Karpas-422 (cell line): Measurements from ENCODE around the gene ZNF143. TPM values are rescaled to one million over a fixed set of nuclear protein-coding genes. Genes with fewer than 3 reads are reported as not detected.

Source experiments
- DNase-seq: peaks from one replicate; pipeline ENCODE4 v3.0.0-alpha.2; 2015
- H2AFZ ChIP-seq: fragments of 200-600 bp; sonication (generic); 2 replicates; pipeline ENCODE4 v1.6.1; 2014; ENCODE audit warnings: antibody characterized with exemption, low read length, mixed read lengths
- H3K27ac ChIP-seq: fragments of 200-600 bp; sonication (generic); 2 replicates; pipeline ENCODE4 v1.5.1; 2014; ENCODE audit warnings: mild to moderate bottlenecking, low read length, moderate library complexity
- H3K27me3 ChIP-seq: fragments of 200-600 bp; sonication (generic); 2 replicates; pipeline ENCODE4 v1.6.1; 2014; ENCODE audit warnings: low read length, mixed read lengths
- H3K36me3 ChIP-seq: fragments of 200-600 bp; sonication (generic); 2 replicates; pipeline ENCODE4 v1.6.1; 2014; ENCODE audit warnings: low read length, mixed read lengths; ENCODE audit not compliant: insufficient read depth
- H3K4me1 ChIP-seq: fragments of 200-600 bp; sonication (generic); 2 replicates; pipeline ENCODE4 v1.6.1; 2014; ENCODE audit warnings: mild to moderate bottlenecking, low read length, mixed read lengths
- H3K4me2 ChIP-seq: fragments of 200-600 bp; sonication (generic); 2 replicates; pipeline ENCODE4 v1.6.1; 2014; ENCODE audit warnings: low read length, low read depth, mild to moderate bottlenecking; ENCODE audit not compliant: poor library complexity, severe bottlenecking
- H3K4me3 ChIP-seq: fragments of 200-600 bp; sonication (generic); 2 replicates; pipeline ENCODE4 v1.5.1; 2014; ENCODE audit warnings: mild to moderate bottlenecking, antibody characterized with exemption, low read length, mixed read lengths
- H3K79me2 ChIP-seq: fragments of 200-600 bp; sonication (generic); 2 replicates; pipeline ENCODE4 v1.6.1; 2014; ENCODE audit warnings: mild to moderate bottlenecking, low read length, mixed read lengths
- H3K9ac ChIP-seq: fragments of 200-600 bp; sonication (generic); 2 replicates; pipeline ENCODE4 v1.6.0; 2014; ENCODE audit warnings: low read length
- H3K9me2 ChIP-seq: fragments of 200-600 bp; sonication (generic), shearing (Covaris generic); replicated peaks from 2 replicates; pipeline ENCODE4 v1.6.0; 2014; ENCODE audit warnings: mild to moderate bottlenecking, low read length, moderate library complexity; ENCODE audit not compliant: insufficient read depth
- H3K9me3 ChIP-seq: fragments of 300-700, 200-600 bp; sonication (generic); 2 replicates; pipeline ENCODE4 v1.6.1; 2014; ENCODE audit warnings: low read length, mixed read lengths
- H4K20me1 ChIP-seq: fragments of 200-600 bp; sonication (generic); 2 replicates; pipeline ENCODE4 v1.6.1; 2014; ENCODE audit warnings: mild to moderate bottlenecking, antibody characterized with exemption, low read length, low read depth; ENCODE audit not compliant: insufficient read depth
- total RNA-seq: library from RNA; depleted of rRNA; stranded (reverse); fragments of >200 nt; shearing (Covaris generic); gene quantifications from 2 replicates; pipeline ENCODE4 v1.2.3, GENCODE V29; 2014; ENCODE audit warnings: low replicate concordance

Gene ZNF143
- total RNA-seq, 1 experiment from 2014 or later = 36.7 TPM

GRCh38 chr11:9528136-9528501 lies 67.3 kb downstream of the ZNF143 start:
- Histone ChIP-seq H4K20me1 (no peaks in the 10 kb centered on the region), H3K4me1 (no peaks in the 10 kb centered on the region), H3K4me2 (no peak overlapping the region), H3K9me2 (no peaks in the 10 kb centered on the region), H3K27me3 (no peaks in the 10 kb centered on the region), H3K4me3 (no peak overlapping the region), H3K9ac (no peak overlapping the region), H2AFZ (no peak overlapping the region), H3K36me3 (no peaks in the 10 kb centered on the region; the same call in 1 of the 2 replicates), H3K27ac (no peak overlapping the region), H3K79me2 (no peaks in the 10 kb centered on the region), H3K9me3 (no peaks in the 10 kb centered on the region)
- no peak for DNase-seq

- DNase-seq = no peak
- H3K36me3 ChIP-seq = no peaks in the 10 kb centered on the region; the same call in 1 of the 2 replicates
Measured at GRCh38 chr11:9528573-9529333, 67.9 kb downstream of the ZNF143 start.

GRCh38 chr11:9529334-9529650 lies 68.5 kb downstream of the ZNF143 start:
- Histone ChIP-seq H3K9ac (no peak overlapping the region), H3K4me3 (no peak overlapping the region), H2AFZ (no peak overlapping the region), H3K79me2 (no peaks in the 10 kb centered on the region), H3K27ac (no peak overlapping the region), H4K20me1 (no peaks in the 10 kb centered on the region), H3K36me3 (no peaks in the 10 kb centered on the region; the same call in 1 of the 2 replicates), H3K9me2 (no peaks in the 10 kb centered on the region), H3K4me1 (peaks cover 10% of the 10 kb centered on the region), H3K4me2 (no peak overlapping the region), H3K9me3 (no peaks in the 10 kb centered on the region), H3K27me3 (no peaks in the 10 kb centered on the region)
- DNase-seq = no peak

More at GRCh38 chr11:9528573-9529333, 67.9 kb downstream of the ZNF143 start:
- H3K4me3 ChIP-seq = no peak overlapping the region
- no peaks in the 10 kb centered on the region for H3K79me2 ChIP-seq
- H4K20me1 ChIP-seq = no peaks in the 10 kb centered on the region
- H3K4me2 ChIP-seq = no peak overlapping the region
- H3K4me1 ChIP-seq = peaks cover 5% of the 10 kb centered on the region; the same call in 1 of the 2 replicates
- H3K27me3 ChIP-seq = no peaks in the 10 kb centered on the region
- no peak overlapping the region for H3K27ac ChIP-seq
- no peak overlapping the region for H2AFZ ChIP-seq
- H3K9me3 ChIP-seq = no peaks in the 10 kb centered on the region
- H3K9ac ChIP-seq = no peak overlapping the region
- H3K9me2 ChIP-seq = no peaks in the 10 kb centered on the region

GRCh38 chr11:9530020-9530621 lies 69.3 kb downstream of the ZNF143 start:
- peaks cover 18% of the 10 kb centered on the region for H3K4me1 ChIP-seq

GRCh38 chr11:9530901-9531625 lies 70.3 kb downstream of the ZNF143 start:
- no peaks in the 10 kb centered on the region for H3K9me3 ChIP-seq
- H4K20me1 ChIP-seq = no peaks in the 10 kb centered on the region
- no peak overlapping the region for H3K27ac ChIP-seq
- H3K9me2 ChIP-seq = no peaks in the 10 kb centered on the region
- no peak overlapping the region for H2AFZ ChIP-seq
- no peaks in the 10 kb centered on the region for H3K79me2 ChIP-seq
- no peaks in the 10 kb centered on the region for H3K27me3 ChIP-seq
- H3K4me2 ChIP-seq = no peak overlapping the region
- no peaks in the 10 kb centered on the region; the same call in 1 of the 2 replicates for H3K36me3 ChIP-seq
- H3K9ac ChIP-seq = no peak overlapping the region
- no peak for DNase-seq
- H3K4me1 ChIP-seq = peaks cover 20% of the 10 kb centered on the region
- H3K4me3 ChIP-seq = no peak overlapping the region

More at GRCh38 chr11:9530020-9530621, 69.3 kb downstream of the ZNF143 start:
- H3K27ac ChIP-seq = no peak overlapping the region
- no peaks in the 10 kb centered on the region for H3K79me2 ChIP-seq
- no peaks in the 10 kb centered on the region; the same call in 1 of the 2 replicates for H3K36me3 ChIP-seq
- H3K27me3 ChIP-seq = no peaks in the 10 kb centered on the region
- no peak overlapping the region for H3K9ac ChIP-seq
- no peak overlapping the region for H2AFZ ChIP-seq
- no peak overlapping the region for H3K4me2 ChIP-seq
- H4K20me1 ChIP-seq = no peaks in the 10 kb centered on the region
- H3K9me3 ChIP-seq = no peaks in the 10 kb centered on the region
- H3K9me2 ChIP-seq = no peaks in the 10 kb centered on the region
- no peak for DNase-seq
- no peak overlapping the region for H3K4me3 ChIP-seq

GRCh38 chr11:9533058-9533457 lies 72.2 kb downstream of the ZNF143 start:
- Histone ChIP-seq H3K4me3 (no peak overlapping the region), H3K9me3 (no peaks in the 10 kb centered on the region), H3K4me2 (no peak overlapping the region), H4K20me1 (no peaks in the 10 kb centered on the region), H3K9ac (no peak overlapping the region), H3K4me1 (peaks cover 20% of the 10 kb centered on the region), H2AFZ (0 out of 2 replicates have a peak overlapping the region, but pooled peaks have one; percentile 8), H3K27ac (peak overlapping the region; percentile 1; the same call in 1 of the 2 replicates), H3K79me2 (no peaks in the 10 kb centered on the region), H3K36me3 (no peaks in the 10 kb centered on the region; the same call in 1 of the 2 replicates), H3K9me2 (no peaks in the 10 kb centered on the region), H3K27me3 (no peaks in the 10 kb centered on the region)
- no peak for DNase-seq

- Histone ChIP-seq H3K4me3 (no peak overlapping the region), H3K9ac (0 out of 2 replicates have a peak overlapping the region, but pooled peaks have one; percentile 5), H3K79me2 (no peaks in the 10 kb centered on the region), H3K9me2 (no peaks in the 10 kb centered on the region), H3K4me1 (peaks cover 20% of the 10 kb centered on the region), H4K20me1 (no peaks in the 10 kb centered on the region), H3K9me3 (no peaks in the 10 kb centered on the region), H3K36me3 (no peaks in the 10 kb centered on the region; the same call in 1 of the 2 replicates), H2AFZ (0 out of 2 replicates have a peak overlapping the region, but pooled peaks have one; percentile 8), H3K27ac (peak overlapping the region; percentile 32), H3K4me2 (no peak overlapping the region), H3K27me3 (no peaks in the 10 kb centered on the region)
- DNase-seq = no peak
Measured at GRCh38 chr11:9533736-9534473, 73.1 kb downstream of the ZNF143 start.
